ENCODE data around the gene PRPS1L1.

DNA sequence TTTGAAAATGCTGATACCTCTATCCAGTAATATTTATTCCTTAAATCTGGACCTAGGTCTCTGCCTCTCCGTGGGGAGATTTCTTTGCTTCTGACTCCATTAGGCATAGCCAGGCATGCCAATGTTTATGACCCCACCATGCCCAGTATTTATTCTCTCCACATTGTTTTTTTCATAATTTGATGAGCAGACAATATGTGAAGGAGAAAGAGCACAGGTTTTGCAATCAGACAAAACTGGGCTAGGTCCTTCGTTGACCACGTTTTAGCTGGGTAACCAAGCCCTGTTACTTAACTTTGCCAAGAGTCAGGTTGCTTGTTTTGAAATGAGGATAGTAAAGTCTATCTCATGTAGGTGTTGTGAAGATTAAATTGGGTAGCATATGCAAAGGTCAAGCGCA is 21.6 kb upstream of the PRPS1L1 start:
- TF ChIP-seq EZH2 (IDR thresholded peaks at IDR 0.05; ENCODE audit: insufficient read depth, poor library complexity, severe bottlenecking) (no peak), EZH2phosphoT487 (IDR thresholded peaks at IDR 0.05; ENCODE audit: insufficient read depth, low read depth) (no peak)

All from GM23248 (cell line).